ENCODE measurements around the gene ANKRD37.

The ANKRD37 gene

GRCh38 chr4:185357211-185357610 lies 39.4 kb upstream of the ANKRD37 start:
- TF ChIP-seq, protein P1, sequence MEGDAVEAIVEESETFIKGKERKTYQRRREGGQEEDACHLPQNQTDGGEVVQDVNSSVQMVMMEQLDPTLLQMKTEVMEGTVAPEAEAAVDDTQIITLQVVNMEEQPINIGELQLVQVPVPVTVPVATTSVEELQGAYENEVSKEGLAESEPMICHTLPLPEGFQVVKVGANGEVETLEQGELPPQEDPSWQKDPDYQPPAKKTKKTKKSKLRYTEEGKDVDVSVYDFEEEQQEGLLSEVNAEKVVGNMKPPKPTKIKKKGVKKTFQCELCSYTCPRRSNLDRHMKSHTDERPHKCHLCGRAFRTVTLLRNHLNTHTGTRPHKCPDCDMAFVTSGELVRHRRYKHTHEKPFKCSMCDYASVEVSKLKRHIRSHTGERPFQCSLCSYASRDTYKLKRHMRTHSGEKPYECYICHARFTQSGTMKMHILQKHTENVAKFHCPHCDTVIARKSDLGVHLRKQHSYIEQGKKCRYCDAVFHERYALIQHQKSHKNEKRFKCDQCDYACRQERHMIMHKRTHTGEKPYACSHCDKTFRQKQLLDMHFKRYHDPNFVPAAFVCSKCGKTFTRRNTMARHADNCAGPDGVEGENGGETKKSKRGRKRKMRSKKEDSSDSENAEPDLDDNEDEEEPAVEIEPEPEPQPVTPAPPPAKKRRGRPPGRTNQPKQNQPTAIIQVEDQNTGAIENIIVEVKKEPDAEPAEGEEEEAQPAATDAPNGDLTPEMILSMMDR (IDR thresholded peaks at IDR 0.05; ENCODE audit: low read depth, low read length), result no peak
- no peaks in the 10 kb centered on the region for H3K9me3 ChIP-seq (ENCODE audit: severe bottlenecking)
- H3K27ac ChIP-seq, result no peak overlapping the region
- no peak overlapping the region for H3K4me3 ChIP-seq (ENCODE audit: low read depth, low read length)
- H3K27me3 ChIP-seq (ENCODE audit: insufficient read depth, low read depth, severe bottlenecking), result no peaks in the 10 kb centered on the region
- no peaks in the 10 kb centered on the region for H3K36me3 ChIP-seq
- DNase-seq, result no peak

DNA sequence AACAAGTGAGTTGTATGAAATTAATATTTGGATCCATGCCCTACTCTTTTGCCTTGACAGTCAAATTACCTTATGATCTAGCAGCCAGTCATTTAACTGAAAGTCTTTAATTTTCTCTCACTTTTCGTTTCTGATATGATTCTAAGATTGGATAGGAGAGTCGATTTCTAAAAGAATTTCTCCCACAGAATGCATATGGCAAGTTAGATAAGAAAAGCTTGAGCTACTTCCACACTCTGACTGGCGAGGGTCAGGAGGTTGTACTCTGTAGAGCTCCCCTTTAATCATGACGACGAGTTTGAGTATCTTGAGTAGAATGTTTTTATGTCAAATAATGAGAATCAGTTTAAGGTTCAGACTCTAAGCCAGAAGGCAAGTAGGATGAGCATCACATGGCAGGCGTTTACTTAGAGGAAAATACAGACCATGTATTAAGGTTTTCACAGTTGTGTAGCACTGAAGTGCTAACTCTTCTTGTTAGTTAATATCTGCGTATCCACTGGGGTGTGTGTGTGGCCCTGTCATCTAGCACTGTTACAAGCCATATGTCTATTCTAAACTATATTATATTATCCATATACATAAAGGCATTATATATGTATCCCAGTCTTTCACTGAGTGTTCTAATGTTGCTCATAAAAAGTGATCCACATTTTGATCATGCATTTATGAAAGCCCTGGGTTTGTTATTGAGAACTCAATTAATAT lies 38.8 kb upstream of the ANKRD37 start:
- H3K27me3 ChIP-seq (ENCODE audit: insufficient read depth, low read depth, severe bottlenecking), result no peaks in the 10 kb centered on the region
- no peak overlapping the region for H3K27ac ChIP-seq
- no peaks in the 10 kb centered on the region for H3K9me3 ChIP-seq (ENCODE audit: severe bottlenecking)
- H3K36me3 ChIP-seq, result no peaks in the 10 kb centered on the region
- H3K4me3 ChIP-seq (ENCODE audit: low read depth, low read length), result no peak overlapping the region
- no peak for DNase-seq
- TF ChIP-seq, protein P1 (IDR thresholded peaks at IDR 0.05; ENCODE audit: low read depth, low read length), result no peak

DNA sequence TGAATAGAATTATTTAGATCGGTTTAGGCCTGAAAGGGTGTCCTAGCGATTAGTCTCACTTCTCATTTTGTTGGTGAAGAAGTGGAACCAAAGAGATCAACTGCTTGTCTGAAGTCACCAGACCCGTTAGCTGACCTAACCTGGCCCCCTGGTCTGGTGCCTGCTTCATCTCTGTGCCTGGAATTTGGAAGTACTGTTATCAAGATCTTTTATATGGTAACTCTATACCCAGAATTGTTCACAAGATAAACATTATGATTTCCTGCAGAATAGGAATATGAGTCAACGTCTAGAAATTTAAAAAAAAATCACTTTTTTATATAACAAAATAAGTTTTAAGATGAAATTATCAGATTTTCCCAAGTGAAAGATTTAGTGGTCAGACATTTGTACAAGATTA lies 38.1 kb upstream of the ANKRD37 start:
- H3K36me3 ChIP-seq, result no peaks in the 10 kb centered on the region
- TF ChIP-seq, protein P1 (IDR thresholded peaks at IDR 0.05; ENCODE audit: low read depth, low read length), result no peak
- no peaks in the 10 kb centered on the region for H3K27me3 ChIP-seq (ENCODE audit: insufficient read depth, low read depth, severe bottlenecking)
- H3K4me3 ChIP-seq (ENCODE audit: low read depth, low read length), result no peak overlapping the region
- H3K27ac ChIP-seq, result no peak overlapping the region
- no peaks in the 10 kb centered on the region for H3K9me3 ChIP-seq (ENCODE audit: severe bottlenecking)
- no peak for DNase-seq

- Histone ChIP-seq H3K27ac (no peak overlapping the region), H3K4me3 (ENCODE audit: low read depth, low read length) (no peak overlapping the region), H3K27me3 (ENCODE audit: insufficient read depth, low read depth, severe bottlenecking) (no peaks in the 10 kb centered on the region), H3K9me3 (ENCODE audit: severe bottlenecking) (no peaks in the 10 kb centered on the region), H3K36me3 (no peaks in the 10 kb centered on the region)
- no peak for DNase-seq
- TF ChIP-seq, protein P1 (IDR thresholded peaks at IDR 0.05; ENCODE audit: low read depth, low read length), result no peak
Measured at GRCh38 chr4:185358959-185359358, 37.7 kb upstream of the ANKRD37 start.

DNA sequence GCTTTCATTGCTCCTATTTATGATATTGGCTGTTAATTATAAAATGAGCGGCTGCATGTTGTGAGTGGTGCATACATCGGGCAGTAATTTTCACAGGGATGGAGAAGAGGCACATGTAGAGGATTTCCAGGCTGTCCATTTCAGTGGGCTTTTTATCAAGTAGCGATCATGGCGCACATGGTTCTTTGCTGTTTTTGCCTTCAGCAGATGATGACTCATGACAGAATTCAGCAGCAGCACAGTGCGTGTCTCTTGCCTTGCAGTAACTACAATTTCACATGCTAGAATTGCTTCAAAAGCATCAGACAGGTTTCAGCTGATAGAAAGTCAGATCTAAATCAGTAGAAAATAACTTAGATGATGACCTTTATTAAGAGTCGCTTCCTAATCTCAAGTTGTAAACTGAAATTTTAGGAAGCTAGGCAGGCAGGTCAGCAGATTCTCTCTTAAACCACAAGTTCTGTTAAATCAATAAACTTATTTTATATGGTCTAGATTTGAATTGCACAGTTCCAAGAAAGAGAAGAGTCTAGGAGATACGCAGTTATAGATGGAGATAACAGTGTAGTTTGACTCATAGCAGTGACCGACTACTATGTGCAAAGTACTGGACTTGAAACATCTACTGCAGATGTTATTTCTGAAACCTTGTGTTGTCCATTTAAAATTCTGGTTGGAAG lies 36.7 kb upstream of the ANKRD37 start:
- H3K27me3 ChIP-seq (ENCODE audit: insufficient read depth, low read depth, severe bottlenecking), result no peaks in the 10 kb centered on the region
- H3K9me3 ChIP-seq (ENCODE audit: severe bottlenecking), result no peaks in the 10 kb centered on the region
- DNase-seq, result no peak
- H3K27ac ChIP-seq, result no peak overlapping the region
- H3K4me3 ChIP-seq (ENCODE audit: low read depth, low read length), result no peak overlapping the region
- TF ChIP-seq, protein P1 (IDR thresholded peaks at IDR 0.05; ENCODE audit: low read depth, low read length), result no peak
- H3K36me3 ChIP-seq, result no peaks in the 10 kb centered on the region

Measured in WERI-Rb-1 (cell line).